DLD1 (cell line): ENCODE results near the gene LRRC70.

ENCODE experiments used
- in situ Hi-C: cut with HindIII; loops from 2 replicates; pipeline ENCODE4 v1.10.0; 2017; ENCODE audit warnings: low sequenced_read_pairs

LRRC70 gene

GRCh38 chr5:62575066-62575465 lies 3.6 kb upstream of the LRRC70 start:
- in situ Hi-C loops, result no loop called here

DNA sequence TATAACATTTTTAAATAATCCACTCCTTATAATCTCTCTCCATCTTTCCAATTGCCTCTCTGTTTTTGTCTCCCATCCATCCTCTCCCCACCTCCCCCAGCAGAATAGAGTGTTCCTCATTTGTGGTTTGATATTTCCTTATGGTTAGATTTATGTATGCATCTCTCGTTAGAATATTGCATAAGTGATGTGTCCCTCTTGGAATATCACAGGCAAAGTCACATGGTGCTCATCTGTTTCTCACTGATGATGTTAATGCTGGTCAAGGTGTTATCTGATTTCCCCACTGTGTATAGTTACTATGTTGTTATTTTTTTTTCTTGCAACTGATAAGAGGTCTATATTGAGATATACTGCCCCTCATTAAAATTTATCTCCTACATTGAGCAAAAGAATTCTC lies 3.1 kb upstream of the LRRC70 start:
- in situ Hi-C loops, result no loop called here

DNA sequence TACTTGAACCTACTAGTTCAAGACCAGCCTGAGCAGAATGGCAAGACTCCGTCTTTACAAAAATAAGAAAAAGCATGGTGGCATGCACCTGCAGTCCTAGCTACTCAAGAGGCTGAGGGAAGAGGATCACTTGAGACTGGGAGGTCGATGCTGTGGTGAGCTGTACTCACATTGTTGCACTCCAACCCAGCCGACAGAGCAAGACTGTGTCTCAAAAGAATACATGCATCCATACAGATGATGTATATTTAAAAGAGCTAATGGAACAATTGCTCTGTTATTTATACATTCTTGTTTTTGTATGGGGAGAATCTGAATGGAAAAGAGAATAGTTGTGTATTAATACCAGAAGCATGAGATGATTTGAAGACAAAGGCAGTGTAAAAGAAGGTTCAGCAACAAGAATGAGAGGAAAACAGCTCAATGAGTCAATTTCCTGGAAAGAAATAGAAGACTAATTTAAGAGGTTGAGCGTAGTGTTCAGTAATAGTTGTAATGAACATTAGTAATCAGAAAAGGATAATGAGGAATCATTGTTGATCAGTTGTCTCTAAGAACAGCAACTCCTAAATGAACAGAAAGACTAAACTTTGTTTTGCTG lies 1.9 kb upstream of the LRRC70 start:
- in situ Hi-C loops, result no loop called here

DNA sequence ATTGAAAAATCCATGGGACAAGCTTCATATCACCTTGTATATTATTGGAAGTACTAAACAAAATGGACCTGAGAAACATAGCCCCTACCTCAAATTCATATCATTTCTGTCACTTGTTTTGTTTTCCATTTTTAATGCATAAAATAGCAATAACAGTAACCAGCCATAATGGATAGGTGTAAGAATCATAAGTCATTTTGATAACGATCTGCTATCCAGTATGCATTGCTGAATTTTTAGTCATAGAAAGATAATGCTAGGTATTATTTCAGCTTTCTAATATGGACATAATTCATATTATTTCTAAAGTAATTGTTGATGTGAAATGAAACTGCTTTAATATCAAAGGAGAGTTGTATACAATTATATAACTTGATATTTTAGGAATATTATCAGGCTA lies 1.1 kb upstream of the LRRC70 start:
- in situ Hi-C loops, result no loop called here

- in situ Hi-C loops, result no loop called here
These were observed 1.1 kb downstream of the LRRC70 start for GRCh38 chr5:62579761-62580160.

DNA sequence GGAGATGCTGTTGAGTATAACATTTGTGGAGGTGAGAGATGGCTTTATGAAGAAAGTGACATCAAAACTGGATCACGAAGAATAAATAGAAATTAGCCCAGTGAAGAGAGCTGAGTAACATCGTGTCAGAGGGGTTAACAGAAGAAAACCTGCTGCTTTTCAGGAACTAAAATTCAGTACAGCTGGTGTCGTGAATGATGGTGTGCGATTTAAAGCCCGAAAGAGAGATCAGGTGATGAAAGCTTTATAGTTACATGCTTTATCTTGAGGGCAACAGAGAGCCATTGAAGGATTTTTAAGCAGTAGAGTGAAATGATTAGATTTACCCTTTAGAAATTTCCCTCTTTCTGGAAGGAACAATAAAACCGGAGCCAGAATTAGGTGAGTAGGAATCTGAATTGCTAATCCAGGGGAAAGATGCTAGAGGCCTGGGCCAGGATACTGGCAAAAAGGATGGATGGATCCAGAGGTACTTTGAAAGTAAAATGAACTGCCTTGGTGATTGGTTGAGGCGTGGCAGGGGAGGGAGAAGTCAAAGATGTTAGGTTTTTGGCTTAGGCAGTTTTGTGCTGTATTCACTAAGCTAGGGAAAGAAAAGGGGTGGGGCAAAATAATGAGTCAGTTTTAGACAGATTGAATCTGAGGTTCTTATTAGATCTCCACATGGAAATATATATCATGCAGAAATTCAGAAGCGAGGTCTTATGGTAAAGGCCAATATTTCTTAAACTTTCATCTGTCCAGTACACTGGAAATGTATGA lies 3.4 kb downstream of the LRRC70 start:
- in situ Hi-C loops, result no loop called here

- in situ Hi-C loops, result no loop called here
These were observed 5.8 kb downstream of the LRRC70 start for GRCh38 chr5:62584391-62584790.

- in situ Hi-C loops, result no loop called here
These were observed 6.7 kb downstream of the LRRC70 start for GRCh38 chr5:62585306-62585705.

DNA sequence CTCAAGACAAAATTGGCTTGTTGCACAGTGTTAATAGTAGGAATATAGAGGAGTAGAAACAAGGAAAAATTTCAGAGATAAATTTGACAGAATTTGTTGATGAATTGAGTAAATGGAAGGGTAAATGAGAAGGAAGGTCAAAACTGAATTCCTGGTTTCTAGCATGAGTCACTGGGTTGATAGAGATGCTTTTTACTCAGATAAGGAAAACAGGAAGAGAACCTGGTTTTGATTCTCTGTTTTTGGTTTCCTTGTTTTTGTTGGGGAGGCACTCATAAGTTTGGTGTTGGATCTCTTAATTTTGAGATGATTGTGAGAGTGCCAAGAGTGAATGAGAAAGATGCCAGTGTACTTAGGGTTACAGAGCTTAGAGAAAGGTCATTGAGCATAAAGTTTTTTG lies 7.1 kb downstream of the LRRC70 start:
- in situ Hi-C loops, result no loop called here

GRCh38 chr5:62587737-62588136 lies 9.1 kb downstream of the LRRC70 start:
- in situ Hi-C loops, result no loop called here

GRCh38 chr5:62588668-62589067 lies 10.0 kb downstream of the LRRC70 start:
- in situ Hi-C loops, result no loop called here

DNA sequence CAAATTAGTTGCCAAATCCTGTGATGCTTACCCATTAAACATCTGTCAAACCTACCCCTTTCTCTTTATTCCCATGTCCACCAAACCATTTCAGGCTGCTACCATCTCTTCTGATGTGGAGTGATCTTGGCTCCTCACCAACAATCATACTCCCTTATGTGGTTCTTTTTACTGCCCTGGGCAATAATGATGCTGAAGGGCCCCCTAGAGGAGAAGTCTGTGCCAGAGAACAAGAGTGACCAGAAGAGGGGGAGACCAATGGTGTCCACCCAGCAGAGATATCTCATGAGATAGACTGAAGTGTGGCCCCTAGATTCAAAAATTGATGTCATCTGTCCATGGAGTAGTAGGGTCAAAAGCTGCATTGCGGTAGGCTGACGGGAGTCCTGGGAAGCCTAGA lies 10.9 kb downstream of the LRRC70 start:
- in situ Hi-C loops, result no loop called here

GRCh38 chr5:62590387-62590786 lies 11.8 kb downstream of the LRRC70 start:
- in situ Hi-C loops, result no loop called here

GRCh38 chr5:62592558-62592957 lies 13.9 kb downstream of the LRRC70 start:
- in situ Hi-C loops, result no loop called here

- in situ Hi-C loops, result no loop called here
These were observed 14.7 kb downstream of the LRRC70 start for GRCh38 chr5:62593331-62593730.

- in situ Hi-C loops, result no loop called here
These were observed 15.9 kb downstream of the LRRC70 start for GRCh38 chr5:62594364-62594984.

GRCh38 chr5:62596096-62596495 lies 17.5 kb downstream of the LRRC70 start:
- in situ Hi-C loops, result no loop called here

- in situ Hi-C loops, result no loop called here
These were observed 18.1 kb downstream of the LRRC70 start for GRCh38 chr5:62596691-62597090.

GRCh38 chr5:62597314-62597713 lies 18.7 kb downstream of the LRRC70 start:
- in situ Hi-C loops, result no loop called here

DNA sequence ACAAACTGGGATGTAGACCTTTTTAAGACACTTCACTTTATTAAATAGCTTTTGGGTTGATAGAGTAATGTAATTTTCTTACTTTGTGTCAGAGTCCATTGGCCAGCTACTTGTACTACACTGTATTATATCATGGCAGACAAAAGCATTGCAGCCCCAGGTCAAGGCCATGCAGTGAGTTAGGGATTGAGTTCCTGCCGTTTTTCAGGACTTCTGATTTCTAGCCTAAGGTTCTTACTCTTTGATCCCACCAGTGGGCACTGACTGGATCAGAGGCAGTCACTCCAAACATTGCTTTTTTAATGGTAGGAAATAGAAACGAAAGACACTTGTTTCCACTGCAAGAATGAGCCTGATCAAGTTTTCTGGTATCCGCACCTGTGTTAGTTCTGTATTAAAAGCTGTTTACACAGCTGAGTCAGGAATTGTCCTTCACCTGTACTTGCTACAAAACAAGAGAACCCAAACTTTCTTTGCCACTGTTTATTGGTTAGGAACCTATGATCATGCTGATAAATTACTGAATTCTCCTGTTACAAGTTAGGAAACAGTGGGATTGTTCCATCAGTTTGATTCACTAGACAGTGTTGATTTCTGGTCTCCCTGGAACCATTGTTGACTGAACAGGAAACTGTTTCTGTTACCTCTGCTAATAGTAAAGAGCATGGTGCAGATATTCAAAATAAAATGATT lies 22.1 kb downstream of the LRRC70 start:
- in situ Hi-C loops, result no loop called here

DNA sequence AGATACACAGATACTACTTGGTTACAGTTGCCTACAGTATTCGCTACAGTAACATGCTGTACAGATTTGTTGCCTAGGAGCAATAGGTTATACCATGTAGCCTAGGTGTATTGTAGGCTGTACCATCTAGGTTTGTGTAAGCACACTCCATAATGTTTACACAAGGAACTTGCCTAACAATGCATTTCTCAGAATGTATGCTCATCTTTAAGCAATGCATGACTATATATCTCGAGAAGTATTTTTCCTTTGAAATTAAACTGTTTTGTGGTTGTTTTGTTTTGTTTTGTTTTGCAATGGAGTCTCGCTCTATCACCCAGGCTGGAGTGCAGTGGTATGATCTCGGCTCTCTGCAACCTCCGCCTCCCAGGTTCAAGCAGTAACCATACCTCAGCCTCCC lies 25.3 kb downstream of the LRRC70 start:
- in situ Hi-C loops, result no loop called here

GRCh38 chr5:62605638-62606037 lies 27.0 kb downstream of the LRRC70 start:
- in situ Hi-C loops, result no loop called here
